HepG2 (cell line): ENCODE measurements around the gene PARP3. TPM values are rescaled to one million over a fixed set of nuclear protein-coding genes. Genes with fewer than 3 reads are reported as not detected.
A peak's percentile ranks its signal among the peaks of the same experiment; 100 is the strongest.

Experiments
- ATAC-seq: fragments of 200-7000 bp; cut with Tn5 transposase; 3 replicates; pipeline ENCODE4 v1.9.1; 2020; ENCODE audit warnings: mild to moderate bottlenecking, moderate library complexity
- BruUV-seq: library from RNA; stranded (reverse); fragments of 400-500 nt; replicated peaks from 2 replicates; lab custom pipeline; 2021; lab: Mats Ljungman, UMichigan
- CTCF ChIA-PET: fragments of 300-600 bp; formaldehyde crosslinking; extraction: SDS; loops from one replicate; lab custom pipeline; 2021; ENCODE audit warnings: low total read pairs, inconsistent platforms, low intra/inter-chr PET ratio; lab: Yijun Ruan, JAX
- POLR2A ChIA-PET: fragments of 350-600 bp; sonication (Branson Sonifier 250); formaldehyde crosslinking; loops from one replicate; lab custom pipeline; 2020; ENCODE audit warnings: antibody characterized with exemption, inconsistent platforms; lab: Yijun Ruan, JAX
- DNase-seq: peaks from one replicate; pipeline ENCODE4 v3.0.0-alpha.2; 2015; ENCODE audit warnings: low spot score
- FAIRE-seq: peaks from 3 replicates; lab custom pipeline; 2011; peaks lifted over from hg19 to GRCh38; lab: Jason Lieb, UNC
- H2AFZ ChIP-seq: one replicate; pipeline ENCODE4 v1.6.1; 2011; ENCODE audit warnings: low read length, inconsistent platforms
- H3K27ac ChIP-seq: fragments of 300-600 bp; 3 replicates; pipeline ENCODE4 v1.8.0; 2011; ENCODE audit warnings: mixed run types, mild to moderate bottlenecking, mixed read lengths, low read length, inconsistent platforms; ENCODE audit not compliant: insufficient read depth; ENCODE audit errors: extremely low read length
- H3K27me3 ChIP-seq, 2 experiments: fragments of 200-600 bp in 1 of 2; 2 replicates in 1 of 2; 3 replicates in 1 of 2; pipeline versions ENCODE4 v1.6.0 to v1.8.0; 2011; ENCODE audit warnings: low read length in 2 of 2, mild to moderate bottlenecking in 2 of 2, moderate library complexity in 2 of 2, inconsistent platforms in 1 of 2; ENCODE audit not compliant: insufficient read depth in 2 of 2, control insufficient read depth in 1 of 2
- H3K36me3 ChIP-seq, 2 experiments: fragments of 200-600 bp in 1 of 2; replicated peaks in 1 of 2; 2 replicates in 1 of 2; 3 replicates in 1 of 2; pipeline versions ENCODE4 v1.5.1 to v1.8.0; 2011; ENCODE audit warnings: low read length in 2 of 2, inconsistent platforms in 1 of 2; ENCODE audit not compliant: insufficient read depth in 2 of 2, control insufficient read depth in 1 of 2
- H3K4me1 ChIP-seq: 2 replicates; pipeline ENCODE4 v1.5.1; 2012; ENCODE audit warnings: low read length, inconsistent platforms; ENCODE audit not compliant: insufficient read depth
- H3K4me2 ChIP-seq: 2 replicates; pipeline ENCODE4 v1.6.0; 2011; ENCODE audit warnings: low read depth, low read length, inconsistent platforms
- H3K4me3 ChIP-seq, 3 experiments: fragments of 200-600 bp in 1 of 3; sonication (generic), shearing (Covaris generic) in 1 of 3; replicated peaks in 1 of 3; 2 replicates each; pipeline ENCODE4 v1.5.1; 2011 to 2016; ENCODE audit warnings: low read length in 3 of 3, inconsistent platforms in 2 of 3, low read depth in 2 of 3, mild to moderate bottlenecking in 2 of 3, control low read depth in 1 of 3, mixed read lengths in 1 of 3; ENCODE audit not compliant: insufficient read depth in 1 of 3
- H3K79me2 ChIP-seq: one replicate; pipeline ENCODE4 v1.6.1; 2011; ENCODE audit warnings: low read length, inconsistent platforms; ENCODE audit not compliant: insufficient read depth
- H3K9ac ChIP-seq: 2 replicates; pipeline ENCODE4 v1.6.0; 2011; ENCODE audit warnings: mild to moderate bottlenecking, low read depth, low read length, inconsistent platforms; ENCODE audit not compliant: insufficient read depth
- H3K9me3 ChIP-seq: 2 replicates; pipeline ENCODE4 v1.5.1; 2012; ENCODE audit warnings: mild to moderate bottlenecking, low read length
- H4K20me1 ChIP-seq: 2 replicates; pipeline ENCODE4 v1.6.0; 2011; ENCODE audit warnings: inconsistent platforms, mild to moderate bottlenecking, low read length, moderate library complexity; ENCODE audit not compliant: insufficient read depth
- CREBL2 ChIP-seq: sonication (generic); formaldehyde crosslinking; IDR thresholded peaks from 2 replicates; pipeline ENCODE4 v1.8.1; 2023; ENCODE audit warnings: missing genetic modification reagents, mild to moderate bottlenecking, borderline replicate concordance
- ELF4 ChIP-seq: sonication (generic); formaldehyde crosslinking; IDR thresholded peaks from 2 replicates; pipeline ENCODE4 v1.5.0; 2020; ENCODE audit warnings: missing genetic modification reagents, mild to moderate bottlenecking, moderate library complexity, borderline replicate concordance
- EZH2 ChIP-seq: conservative IDR thresholded peaks from 2 replicates; pipeline ENCODE4 v1.6.1; 2012; ENCODE audit warnings: mild to moderate bottlenecking, low read depth, low read length, moderate library complexity
- KDM2A ChIP-seq: sonication (generic); formaldehyde crosslinking; IDR thresholded peaks from 2 replicates; pipeline ENCODE4 v1.4.0; 2020; ENCODE audit warnings: low read depth, missing genetic modification reagents, borderline replicate concordance
- PRMT3 ChIP-seq: sonication (generic); formaldehyde crosslinking; IDR thresholded peaks from 2 replicates; pipeline ENCODE4 v1.8.1; 2022; ENCODE audit warnings: low read depth, mild to moderate bottlenecking, moderate library complexity, missing genetic modification reagents, borderline replicate concordance
- RARA ChIP-seq: IDR thresholded peaks from 2 replicates; pipeline ENCODE4 v1.6.1; 2016; ENCODE audit warnings: missing genetic modification reagents, missing compliant biosample characterization
- RNF2 ChIP-seq: fragments of 450-650 bp; conservative IDR thresholded peaks from 2 replicates; pipeline ENCODE4 v1.6.1; 2016; ENCODE audit warnings: low read depth
- TGIF2 ChIP-seq: IDR thresholded peaks from 2 replicates; pipeline ENCODE4 v1.6.1; 2016; ENCODE audit warnings: control low read depth, missing compliant biosample characterization
- ZFP90 ChIP-seq: sonication (generic); formaldehyde crosslinking; IDR thresholded peaks from 2 replicates; pipeline ENCODE4 v1.8.0; 2022; ENCODE audit warnings: missing genetic modification reagents, mild to moderate bottlenecking, inconsistent platforms, borderline replicate concordance
- ZNF18 ChIP-seq: sonication (generic); formaldehyde crosslinking; IDR thresholded peaks from 2 replicates; pipeline ENCODE4 v1.8.0; 2022; ENCODE audit warnings: mild to moderate bottlenecking, missing genetic modification reagents; ENCODE audit not compliant: insufficient replicate concordance
- ZNF468 ChIP-seq: sonication (generic); formaldehyde crosslinking; IDR thresholded peaks from 2 replicates; pipeline ENCODE4 v1.8.0; 2022; ENCODE audit warnings: mild to moderate bottlenecking, moderate library complexity, missing genetic modification reagents
- ZNF776 ChIP-seq: sonication (generic); formaldehyde crosslinking; IDR thresholded peaks from 2 replicates; pipeline ENCODE4 v1.4.0; 2020; ENCODE audit warnings: mild to moderate bottlenecking, missing genetic modification reagents
- ZSCAN5A ChIP-seq: sonication (generic); formaldehyde crosslinking; IDR thresholded peaks from 2 replicates; pipeline ENCODE4 v1.8.0; 2022; ENCODE audit warnings: mild to moderate bottlenecking, missing genetic modification reagents, borderline replicate concordance
- WGBS: methylation state at CpG from one replicate; pipeline ENCODE4 v1.1.6; 2017; ENCODE audit warnings: low lambda C conversion rate; 5-methylcytosine and 5-hydroxymethylcytosine counted together
- in situ Hi-C: cut with HindIII; loops from 2 replicates; pipeline ENCODE4 v1.10.0; 2017; ENCODE audit warnings: low pct_unique_long_range_greater_than_20kb; ENCODE audit not compliant: extremely low pct_ligation_motif_present
- intact Hi-C: fragments of 100-400 bp; cut with micrococcal nuclease; formaldehyde crosslinking; loops from one replicate; pipeline ENCODE4 v1.10.0; 2022; ENCODE audit not compliant: unreplicated experiment
- polyA plus RNA-seq, 8 experiments: library from polyadenylated mRNA; depleted of rRNA in 3 of 8; stranded (reverse) in 7 of 8; unstranded in 1 of 8; fragments of >200 nt; fragmentation: Illumina TruSeq in 4 of 8; extraction: Trizol in 4 of 8; gene quantifications; 2 replicates each; pipeline versions ENCODE4 v1.2.1 to v1.2.3, GENCODE V29; 2011 to 2016; ENCODE audit warnings: low read depth in 4 of 8, missing spikeins in 1 of 8, mixed read lengths in 1 of 8; ENCODE audit not compliant: insufficient read depth in 1 of 8
- total RNA-seq, 5 experiments: library from RNA; depleted of rRNA; stranded (reverse); fragments of >200 nt; fragmentation: Illumina TruSeq; extraction: Trizol; gene quantifications; 2 replicates each; pipeline ENCODE4 v1.2.3, GENCODE V29; 2016; ENCODE audit warnings: low read depth in 1 of 5

The PARP3 gene
- total and polyA plus RNA-seq, 2 of the 13 experiments (the other 11 are each of a cell fraction or from before 2014, with no cell fraction given) = 11.2 to 21.5 TPM

GRCh38 chr3:51966486-51966885, 24.3 kb downstream of the PARP3 start:
- peak overlapping the region; percentile 69 to 89 (median 72) for H3K4me3 ChIP-seq
- 78% methylated on average over 3 of the region's 5 CpGs for WGBS

More at GRCh38 chr3:51966486-51966885, 24.3 kb downstream of the PARP3 start:
- H3K4me1 ChIP-seq = peaks cover 89% of the 10 kb centered on the region
- H3K4me2 ChIP-seq = peak overlapping the region; percentile 99
- ChIA-PET CTCF (no interaction called here), POLR2A (interaction anchor here (0.6 to 6.8 kb wide), 5 partner anchors 9 to 211 kb away, joined by 3 to 80 read pairs (median 13); partner anchors contain the start of genes ABHD14A, ACY1, PARP3 and RPL29)
- intact Hi-C loops (no loop called here), in situ Hi-C loops (no loop called here)
- DNase-seq = no peak
- no peak for ATAC-seq
- peaks cover 1 to 5% of the 10 kb centered on the region in 2 experiments; a peak in 2 of 5 replicates for H3K36me3 ChIP-seq
- TF ChIP-seq TGIF2 (CRISPR knock-in tag) = no peak
- no peak for TF ChIP-seq ZSCAN5A (CRISPR knock-in tag)
- no peak for TF ChIP-seq ZNF468 (CRISPR knock-in tag)
- TF ChIP-seq ELF4 (CRISPR knock-in tag) = no peak
- no peak for TF ChIP-seq ZFP90
- TF ChIP-seq KDM2A (CRISPR knock-in tag) = no peak
- TF ChIP-seq RNF2 = no peak
- no peak for TF ChIP-seq CREBL2 (CRISPR knock-in tag)
- no peak for TF ChIP-seq RARA (CRISPR knock-in tag)
- no peak for TF ChIP-seq EZH2
- no peak for TF ChIP-seq ZNF776 (CRISPR knock-in tag)
- no peak for TF ChIP-seq PRMT3 (CRISPR knock-in tag)
- TF ChIP-seq ZNF18 (CRISPR knock-in tag) = no peak
- no peak for FAIRE-seq
- peaks cover 3% of the 10 kb centered on the region for H3K79me2 ChIP-seq
- no peaks in the 10 kb centered on the region for H4K20me1 ChIP-seq
- no peak overlapping the region for H2AFZ ChIP-seq
- no TSS peak for BruUV-seq
- peak overlapping the region; percentile 80 for H3K27ac ChIP-seq
- H3K9ac ChIP-seq = peak overlapping the region; percentile 89
- H3K27me3 ChIP-seq = no peaks in the 10 kb centered on the region
- H3K9me3 ChIP-seq = no peaks in the 10 kb centered on the region
